Hepatocyte (in vitro differentiated cells): Measurements from ENCODE around the gene NDUFV1. TPM values are rescaled to one million over a fixed set of nuclear protein-coding genes. Genes with fewer than 3 reads are reported as not detected.
"Not testable (repeated sequence)": the region's sequence is repeated elsewhere in the genome, so short reads cannot be mapped to it uniquely, and the experiment has no call there.

Experiments used
- DNase-seq: peaks from one replicate; pipeline ENCODE4 v3.0.0-alpha.2; 2016; ENCODE audit warnings: low spot score
- H2AFZ ChIP-seq: fragments of 200-600 bp; sonication (generic); 2 replicates; pipeline ENCODE4 v1.6.0; 2016; ENCODE audit warnings: antibody characterized with exemption, mild to moderate bottlenecking
- H3K27ac ChIP-seq: fragments of 200-600 bp; sonication (generic); 2 replicates; pipeline ENCODE4 v1.5.1; 2016; ENCODE audit warnings: mild to moderate bottlenecking
- H3K27me3 ChIP-seq: fragments of 200-600 bp; sonication (generic); 2 replicates; pipeline ENCODE4 v1.6.1; 2016
- H3K36me3 ChIP-seq: fragments of 200-600 bp; sonication (generic); replicated peaks from 2 replicates; pipeline ENCODE4 v1.5.1; 2016; ENCODE audit warnings: low read depth; ENCODE audit not compliant: insufficient read depth
- H3K4me1 ChIP-seq: fragments of 200-600 bp; sonication (generic); 2 replicates; pipeline ENCODE4 v1.5.1; 2016; ENCODE audit warnings: mild to moderate bottlenecking, moderate library complexity; ENCODE audit not compliant: insufficient read depth
- H3K4me2 ChIP-seq: fragments of 200-600 bp; sonication (generic); 2 replicates; pipeline ENCODE4 v1.6.0; 2016
- H3K4me3 ChIP-seq: fragments of 200-600 bp; sonication (generic); 2 replicates; pipeline ENCODE4 v1.5.1; 2016; ENCODE audit warnings: mild to moderate bottlenecking
- H3K79me2 ChIP-seq: fragments of 200-600 bp; sonication (generic); 2 replicates; pipeline ENCODE4 v1.6.0; 2017; ENCODE audit warnings: mild to moderate bottlenecking
- H3K9me2 ChIP-seq: fragments of 200-600 bp; sonication (generic); replicated peaks from 2 replicates; pipeline ENCODE4 v1.6.0; 2017; ENCODE audit warnings: mild to moderate bottlenecking; ENCODE audit not compliant: insufficient read depth
- H3K9me3 ChIP-seq: fragments of 200-600 bp; sonication (generic); 2 replicates; pipeline ENCODE4 v1.5.1; 2016; ENCODE audit warnings: low read depth, mild to moderate bottlenecking
- H4K20me1 ChIP-seq: fragments of 200-600 bp; sonication (generic); 2 replicates; pipeline ENCODE4 v1.6.0; 2016; ENCODE audit warnings: mild to moderate bottlenecking; ENCODE audit not compliant: insufficient read depth, poor library complexity, severe bottlenecking
- EZH2 ChIP-seq: fragments of 200-600 bp; sonication (generic); IDR thresholded peaks from 2 replicates; pipeline ENCODE4 v1.6.1; 2016; ENCODE audit warnings: antibody characterized with exemption, mild to moderate bottlenecking, borderline replicate concordance
- EZH2phosphoT487 ChIP-seq: fragments of 200-600 bp; sonication (generic); IDR thresholded peaks from one replicate; pipeline ENCODE4 v1.6.1; 2018; ENCODE audit warnings: antibody characterized with exemption, mild to moderate bottlenecking, low read depth, moderate library complexity; ENCODE audit not compliant: unreplicated experiment, severe bottlenecking
- WGBS: methylation state at CpG from one replicate; pipeline ENCODE4 v1.1.6; 2016; ENCODE audit warnings: low lambda C conversion rate; ENCODE audit errors: missing lambda C conversion rate; 5-methylcytosine and 5-hydroxymethylcytosine counted together
- polyA plus RNA-seq: library from polyadenylated mRNA; unstranded; fragments of >200 nt; fragmentation: Nextera tagmentation; extraction: Ambion mirVana; gene quantifications from 2 replicates; pipeline ENCODE4 v1.2.1, GENCODE V29; 2016
- total RNA-seq: library from RNA; depleted of rRNA; stranded (reverse); fragments of >200 nt; gene quantifications from 2 replicates; pipeline ENCODE4 v1.2.3, GENCODE V29; 2014
- TF ChIP-seq, protein P1 (sequence below): fragments of 200-600 bp; sonication (generic); IDR thresholded peaks from 2 replicates; pipeline ENCODE4 v1.5.1; 2016; ENCODE audit warnings: antibody characterized with exemption, mild to moderate bottlenecking; ENCODE audit not compliant: poor library complexity

Gene NDUFV1
- total and polyA plus RNA-seq, 2 experiments from 2014 or later: 194 to 226 TPM

DNA sequence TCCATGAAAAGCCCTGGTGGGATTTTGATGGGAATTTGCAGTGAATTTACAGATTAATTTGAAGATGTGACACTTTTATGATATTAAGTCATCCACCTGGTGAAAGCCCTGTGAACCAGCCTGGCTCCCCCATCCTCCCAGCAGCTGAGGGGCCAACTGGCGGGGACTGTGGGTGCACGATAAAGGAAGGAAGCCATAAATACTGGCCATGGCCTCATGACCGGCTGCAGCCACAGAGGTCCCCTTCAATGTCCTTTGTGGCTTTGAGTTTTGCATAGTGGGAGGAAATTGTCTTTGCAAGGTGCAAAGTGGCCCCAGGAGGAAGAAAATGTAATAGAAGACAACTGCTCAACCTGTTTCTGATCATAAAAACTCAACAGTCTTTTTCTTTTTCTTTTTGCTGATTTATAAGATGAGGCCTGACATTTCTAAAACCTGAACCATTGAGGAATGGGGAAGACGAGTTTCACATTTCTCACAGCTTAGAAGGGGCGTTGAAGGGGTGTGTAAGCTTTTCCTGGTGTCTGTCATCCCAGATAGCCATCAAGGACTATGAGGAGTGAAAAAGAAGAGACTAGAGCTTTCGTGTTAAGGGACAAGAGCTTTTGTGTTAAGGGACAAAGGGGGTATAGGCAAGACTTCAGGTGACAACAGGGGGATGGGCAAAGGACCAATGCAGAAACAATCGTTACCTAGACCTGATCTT is 6.3 kb upstream of the NDUFV1 start:
- no peaks in the 10 kb centered on the region for H3K9me3 ChIP-seq
- 86% methylated on average over 7 of the region's 7 CpGs for WGBS
- no peaks in the 10 kb centered on the region for H3K9me2 ChIP-seq
- no peaks in the 10 kb centered on the region for H3K36me3 ChIP-seq
- H3K4me3 ChIP-seq: no peak overlapping the region
- TF ChIP-seq EZH2 (no peak), EZH2phosphoT487 (no peak)
- TF ChIP-seq, protein P1, sequence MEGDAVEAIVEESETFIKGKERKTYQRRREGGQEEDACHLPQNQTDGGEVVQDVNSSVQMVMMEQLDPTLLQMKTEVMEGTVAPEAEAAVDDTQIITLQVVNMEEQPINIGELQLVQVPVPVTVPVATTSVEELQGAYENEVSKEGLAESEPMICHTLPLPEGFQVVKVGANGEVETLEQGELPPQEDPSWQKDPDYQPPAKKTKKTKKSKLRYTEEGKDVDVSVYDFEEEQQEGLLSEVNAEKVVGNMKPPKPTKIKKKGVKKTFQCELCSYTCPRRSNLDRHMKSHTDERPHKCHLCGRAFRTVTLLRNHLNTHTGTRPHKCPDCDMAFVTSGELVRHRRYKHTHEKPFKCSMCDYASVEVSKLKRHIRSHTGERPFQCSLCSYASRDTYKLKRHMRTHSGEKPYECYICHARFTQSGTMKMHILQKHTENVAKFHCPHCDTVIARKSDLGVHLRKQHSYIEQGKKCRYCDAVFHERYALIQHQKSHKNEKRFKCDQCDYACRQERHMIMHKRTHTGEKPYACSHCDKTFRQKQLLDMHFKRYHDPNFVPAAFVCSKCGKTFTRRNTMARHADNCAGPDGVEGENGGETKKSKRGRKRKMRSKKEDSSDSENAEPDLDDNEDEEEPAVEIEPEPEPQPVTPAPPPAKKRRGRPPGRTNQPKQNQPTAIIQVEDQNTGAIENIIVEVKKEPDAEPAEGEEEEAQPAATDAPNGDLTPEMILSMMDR: no peak
- no peak overlapping the region for H2AFZ ChIP-seq
- H4K20me1 ChIP-seq: no peaks in the 10 kb centered on the region
- no peak for DNase-seq
- no peak overlapping the region for H3K4me2 ChIP-seq
- no peaks in the 10 kb centered on the region for H3K27me3 ChIP-seq
- no peak overlapping the region for H3K27ac ChIP-seq
- H3K79me2 ChIP-seq: no peaks in the 10 kb centered on the region
- H3K4me1 ChIP-seq: peaks cover 2% of the 10 kb centered on the region

DNA sequence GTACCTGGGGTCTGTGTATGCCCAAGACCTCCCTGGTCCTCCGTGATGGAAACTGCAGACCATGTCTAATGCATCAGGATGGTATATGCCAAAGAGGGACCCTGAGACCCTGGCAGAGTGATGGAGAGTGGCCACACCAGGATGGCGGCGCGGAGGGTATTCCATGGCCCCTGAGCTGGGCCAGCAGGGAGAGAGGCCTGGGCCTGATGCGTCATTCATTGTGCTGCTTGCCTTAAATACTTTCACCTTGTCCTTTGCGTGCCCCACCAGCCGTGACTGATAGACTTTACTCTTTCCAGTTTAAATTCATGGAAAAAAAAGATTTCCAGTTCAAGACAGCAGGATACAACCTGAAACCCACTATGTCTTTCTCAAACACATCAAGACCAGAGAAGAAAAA is 5.6 kb upstream of the NDUFV1 start:
- Histone ChIP-seq H3K9me2 (no peaks in the 10 kb centered on the region), H3K79me2 (no peaks in the 10 kb centered on the region), H3K27ac (no peak overlapping the region), H3K4me3 (no peak overlapping the region), H2AFZ (no peak overlapping the region), H4K20me1 (no peaks in the 10 kb centered on the region), H3K36me3 (no peaks in the 10 kb centered on the region), H3K4me2 (no peak overlapping the region), H3K9me3 (no peaks in the 10 kb centered on the region), H3K27me3 (no peaks in the 10 kb centered on the region), H3K4me1 (peaks cover 8% of the 10 kb centered on the region)
- TF ChIP-seq EZH2: no peak
- TF ChIP-seq EZH2phosphoT487: no peak
- TF ChIP-seq, protein P1: no peak
- 95% methylated on average over 7 of the region's 7 CpGs for WGBS
- DNase-seq: no peak

DNA sequence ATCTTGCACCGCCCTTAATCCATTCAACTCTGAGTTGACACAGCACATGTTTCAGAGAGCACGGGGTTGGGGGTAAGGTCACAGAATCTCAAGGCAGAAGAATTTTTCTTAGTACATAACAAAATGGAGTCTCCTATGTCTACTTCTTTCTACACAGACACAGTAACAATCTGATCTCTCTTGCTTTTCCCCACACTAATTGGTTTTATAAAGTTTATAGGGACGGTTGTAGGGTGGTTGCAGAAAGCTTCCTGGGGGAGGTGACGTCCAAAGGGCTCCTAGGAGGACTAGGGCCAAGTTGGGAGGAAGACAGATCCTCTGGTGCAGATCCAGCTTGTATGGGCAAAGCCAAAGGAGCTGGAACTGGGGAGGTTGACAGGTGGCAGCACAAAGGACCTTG is 2.6 kb upstream of the NDUFV1 start:
- H3K9me3 ChIP-seq, H4K20me1 ChIP-seq, H3K4me3 ChIP-seq, H2AFZ ChIP-seq, H3K27me3 ChIP-seq, H3K9me2 ChIP-seq, DNase-seq, H3K4me2 ChIP-seq, H3K27ac ChIP-seq, H3K36me3 ChIP-seq: not testable (repeated sequence)
- 81% methylated on average over 2 of the region's 4 CpGs for WGBS
- Histone ChIP-seq H3K4me1 (peaks cover 15% of the 10 kb centered on the region), H3K79me2 (peaks cover 18% of the 10 kb centered on the region)

DNA sequence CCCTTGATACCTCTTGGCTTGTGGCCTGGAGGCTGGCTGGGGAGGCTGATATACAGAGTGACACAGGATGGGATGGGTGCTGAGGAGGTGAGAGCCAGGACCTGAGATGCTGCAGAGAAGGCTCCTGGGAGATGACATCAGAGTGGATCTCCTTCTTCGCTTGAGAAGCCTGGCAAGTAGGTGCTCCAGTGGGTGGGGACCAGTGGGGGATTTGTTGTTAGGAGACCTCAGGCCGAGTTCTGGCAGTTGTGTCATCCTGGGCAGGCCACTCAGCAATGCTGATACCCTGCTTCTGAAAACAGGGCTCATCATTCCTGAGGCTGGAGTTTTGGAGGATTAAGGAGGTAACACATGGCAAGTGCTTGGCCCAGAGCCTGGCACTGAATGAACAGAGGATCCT is 1.9 kb upstream of the NDUFV1 start:
- Histone ChIP-seq H3K27ac (no peak overlapping the region), H3K4me3 (no peak overlapping the region), H3K79me2 (peaks cover 18% of the 10 kb centered on the region), H3K9me2 (no peaks in the 10 kb centered on the region), H3K27me3 (no peaks in the 10 kb centered on the region), H2AFZ (no peak overlapping the region), H3K9me3 (no peaks in the 10 kb centered on the region), H4K20me1 (no peaks in the 10 kb centered on the region), H3K36me3 (no peaks in the 10 kb centered on the region), H3K4me1 (peaks cover 15% of the 10 kb centered on the region), H3K4me2 (no peak overlapping the region)
- DNase-seq: no peak
- no peak for TF ChIP-seq EZH2phosphoT487
- TF ChIP-seq, protein P1: no peak
- no peak for TF ChIP-seq EZH2
- WGBS: 79% methylated on average over 2 of the region's 2 CpGs
